Measurements from ENCODE around the gene ZBTB21.

Gene ZBTB21

GRCh38 chr21:41987310-41987709 lies 22.9 kb downstream of the ZBTB21 start:
- no peak for DNase-seq

GRCh38 chr21:41985662-41986416 lies 24.3 kb downstream of the ZBTB21 start:
- DNase-seq: no peak

- DNase-seq: no peak
Measured at GRCh38 chr21:41983229-41983628, 26.9 kb downstream of the ZBTB21 start.

GRCh38 chr21:41980561-41980960 lies 29.6 kb downstream of the ZBTB21 start:
- no peak for DNase-seq

- no peak for DNase-seq
Measured at GRCh38 chr21:41979751-41980369, 30.3 kb downstream of the ZBTB21 start.

GRCh38 chr21:41979335-41979734 lies 30.8 kb downstream of the ZBTB21 start:
- no peak for DNase-seq

- DNase-seq: no peak
Measured at GRCh38 chr21:41977034-41977950, 32.9 kb downstream of the ZBTB21 start.

GRCh38 chr21:41976611-41977010 lies 33.5 kb downstream of the ZBTB21 start:
- no peak for DNase-seq

- DNase-seq: no peak
Measured at GRCh38 chr21:41975391-41976272, 34.5 kb downstream of the ZBTB21 start.

- DNase-seq: no peak
Measured at GRCh38 chr21:41974752-41975053, 35.5 kb downstream of the ZBTB21 start.

- DNase-seq: no peak
Measured at GRCh38 chr21:41973861-41974751, 36.1 kb downstream of the ZBTB21 start.

- no peak for DNase-seq
Measured at GRCh38 chr21:41973427-41973831, 36.7 kb downstream of the ZBTB21 start.

GRCh38 chr21:41972511-41973205 lies 37.5 kb downstream of the ZBTB21 start:
- DNase-seq: no peak

- DNase-seq: no peak
Measured at GRCh38 chr21:41971891-41972290, 38.3 kb downstream of the ZBTB21 start.

- DNase-seq: no peak
Measured at GRCh38 chr21:41970751-41971653, 39.2 kb downstream of the ZBTB21 start.

- DNase-seq: no peak
Measured at GRCh38 chr21:41970106-41970391, 40.1 kb downstream of the ZBTB21 start.

GRCh38 chr21:41967708-41968107 lies 42.5 kb downstream of the ZBTB21 start:
- DNase-seq: no peak

GRCh38 chr21:41966872-41967621 lies 43.1 kb downstream of the ZBTB21 start:
- DNase-seq: no peak

Measured in fibroblast of skin of right quadriceps (primary cell).